ENCODE results near the gene RUSF1. TPM values are rescaled to one million over a fixed set of nuclear protein-coding genes. Genes with fewer than 3 reads are reported as not detected.

RUSF1 gene
- total RNA-seq, 1 donor from 2014 or later = 48.7 TPM

- DNase-seq = no peak
- H3K4me1 Mint-ChIP-seq (ENCODE audit: low read depth, unreplicated experiment) = peaks cover 8% of the 10 kb centered on the region
These were observed 40.9 kb downstream of the RUSF1 start for GRCh38 chr16:31467151-31467773.

GRCh38 chr16:31466381-31466841 lies 41.8 kb downstream of the RUSF1 start:
- Mint-ChIP-seq H3K4me3 (ENCODE audit: unreplicated experiment) (no peak overlapping the region), H3K4me1 (ENCODE audit: low read depth, unreplicated experiment) (peaks cover 5% of the 10 kb centered on the region), H3K27ac (ENCODE audit: unreplicated experiment) (no peak overlapping the region), H3K27me3 (ENCODE audit: unreplicated experiment) (peaks cover 6% of the 10 kb centered on the region), H3K36me3 (ENCODE audit: unreplicated experiment) (peaks cover 4% of the 10 kb centered on the region), H3K9me3 (ENCODE audit: unreplicated experiment) (peaks cover 4% of the 10 kb centered on the region)
- no peak for TF ChIP-seq CTCF (IDR thresholded peaks at IDR 0.05; ENCODE audit: partially characterized antibody, unreplicated experiment)
- DNase-seq = no peak

More at GRCh38 chr16:31467151-31467773, 40.9 kb downstream of the RUSF1 start:
- H3K27me3 Mint-ChIP-seq (ENCODE audit: unreplicated experiment) = peaks cover 6% of the 10 kb centered on the region
- H3K9me3 Mint-ChIP-seq (ENCODE audit: unreplicated experiment) = peaks cover 4% of the 10 kb centered on the region
- TF ChIP-seq CTCF (IDR thresholded peaks at IDR 0.05; ENCODE audit: partially characterized antibody, unreplicated experiment) = no peak
- H3K4me3 Mint-ChIP-seq (ENCODE audit: unreplicated experiment) = no peak overlapping the region
- peaks cover 4% of the 10 kb centered on the region for H3K36me3 Mint-ChIP-seq (ENCODE audit: unreplicated experiment)
- H3K27ac Mint-ChIP-seq (ENCODE audit: unreplicated experiment) = no peak overlapping the region

- H3K27me3 Mint-ChIP-seq (ENCODE audit: unreplicated experiment) = peaks cover 2% of the 10 kb centered on the region
- no peak for TF ChIP-seq CTCF (IDR thresholded peaks at IDR 0.05; ENCODE audit: partially characterized antibody, unreplicated experiment)
- H3K36me3 Mint-ChIP-seq (ENCODE audit: unreplicated experiment) = no peaks in the 10 kb centered on the region
- no peaks in the 10 kb centered on the region for H3K4me1 Mint-ChIP-seq (ENCODE audit: low read depth, unreplicated experiment)
- DNase-seq = no peak
- peaks cover 6% of the 10 kb centered on the region for H3K9me3 Mint-ChIP-seq (ENCODE audit: unreplicated experiment)
- H3K4me3 Mint-ChIP-seq (ENCODE audit: unreplicated experiment) = no peak overlapping the region
- no peak overlapping the region for H3K27ac Mint-ChIP-seq (ENCODE audit: unreplicated experiment)
These were observed 42.3 kb downstream of the RUSF1 start for GRCh38 chr16:31465788-31466370.

- Mint-ChIP-seq H3K27me3 (ENCODE audit: unreplicated experiment) (peaks cover 4% of the 10 kb centered on the region), H3K27ac (ENCODE audit: unreplicated experiment) (no peak overlapping the region)
These were observed 43.4 kb downstream of the RUSF1 start for GRCh38 chr16:31464781-31465260.

More at GRCh38 chr16:31464781-31465260, 43.4 kb downstream of the RUSF1 start:
- no peak for DNase-seq
- H3K9me3 Mint-ChIP-seq (ENCODE audit: unreplicated experiment) = peaks cover 10% of the 10 kb centered on the region
- no peaks in the 10 kb centered on the region for H3K36me3 Mint-ChIP-seq (ENCODE audit: unreplicated experiment)
- H3K4me3 Mint-ChIP-seq (ENCODE audit: unreplicated experiment) = no peak overlapping the region
- H3K4me1 Mint-ChIP-seq (ENCODE audit: low read depth, unreplicated experiment) = peaks cover 3% of the 10 kb centered on the region
- no peak for TF ChIP-seq CTCF (IDR thresholded peaks at IDR 0.05; ENCODE audit: partially characterized antibody, unreplicated experiment)
